ENCODE data around the gene PELI3.

DNA sequence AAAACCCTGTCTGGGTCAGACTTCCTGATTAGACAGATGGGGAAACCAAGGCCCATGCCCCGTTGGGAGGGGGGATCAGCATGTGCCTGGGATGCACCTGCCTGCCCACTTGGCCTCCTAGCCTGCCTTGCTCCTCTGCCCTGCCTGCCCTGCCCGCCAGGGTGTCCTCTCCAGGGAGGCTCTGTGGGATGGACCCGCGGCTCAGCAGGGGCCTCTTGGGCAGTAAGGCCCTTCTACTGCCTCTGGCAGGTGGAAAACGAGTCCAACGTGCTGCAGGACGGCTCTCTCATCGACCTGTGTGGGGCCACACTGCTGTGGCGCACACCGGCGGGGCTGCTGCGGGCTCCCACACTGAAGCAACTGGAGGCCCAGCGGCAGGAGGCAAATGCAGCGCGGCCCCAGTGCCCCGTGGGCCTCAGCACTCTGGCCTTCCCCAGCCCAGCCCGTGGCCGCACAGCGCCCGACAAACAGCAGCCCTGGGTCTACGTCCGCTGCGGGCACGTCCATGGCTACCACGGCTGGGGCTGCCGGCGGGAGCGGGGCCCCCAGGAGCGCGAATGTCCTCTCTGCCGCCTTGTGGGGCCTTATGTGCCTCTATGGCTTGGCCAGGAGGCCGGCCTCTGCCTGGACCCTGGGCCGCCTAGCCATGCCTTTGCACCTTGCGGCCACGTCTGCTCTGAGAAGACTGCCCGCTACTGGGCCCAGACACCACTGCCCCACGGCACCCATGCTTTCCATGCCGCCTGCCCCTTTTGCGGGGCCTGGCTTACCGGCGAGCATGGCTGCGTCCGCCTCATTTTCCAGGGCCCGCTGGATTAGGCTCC lies 8.9 kb downstream of the PELI3 start:
- TF ChIP-seq, protein P1, sequence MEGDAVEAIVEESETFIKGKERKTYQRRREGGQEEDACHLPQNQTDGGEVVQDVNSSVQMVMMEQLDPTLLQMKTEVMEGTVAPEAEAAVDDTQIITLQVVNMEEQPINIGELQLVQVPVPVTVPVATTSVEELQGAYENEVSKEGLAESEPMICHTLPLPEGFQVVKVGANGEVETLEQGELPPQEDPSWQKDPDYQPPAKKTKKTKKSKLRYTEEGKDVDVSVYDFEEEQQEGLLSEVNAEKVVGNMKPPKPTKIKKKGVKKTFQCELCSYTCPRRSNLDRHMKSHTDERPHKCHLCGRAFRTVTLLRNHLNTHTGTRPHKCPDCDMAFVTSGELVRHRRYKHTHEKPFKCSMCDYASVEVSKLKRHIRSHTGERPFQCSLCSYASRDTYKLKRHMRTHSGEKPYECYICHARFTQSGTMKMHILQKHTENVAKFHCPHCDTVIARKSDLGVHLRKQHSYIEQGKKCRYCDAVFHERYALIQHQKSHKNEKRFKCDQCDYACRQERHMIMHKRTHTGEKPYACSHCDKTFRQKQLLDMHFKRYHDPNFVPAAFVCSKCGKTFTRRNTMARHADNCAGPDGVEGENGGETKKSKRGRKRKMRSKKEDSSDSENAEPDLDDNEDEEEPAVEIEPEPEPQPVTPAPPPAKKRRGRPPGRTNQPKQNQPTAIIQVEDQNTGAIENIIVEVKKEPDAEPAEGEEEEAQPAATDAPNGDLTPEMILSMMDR (conservative IDR thresholded peaks at IDR 0.05; ENCODE audit: low read length) = no peak
- no peak for TF ChIP-seq EZH2phosphoT487 (IDR thresholded peaks at IDR 0.05; ENCODE audit: borderline replicate concordance)

All from Loucy (cell line).